H1 (cell line): ENCODE measurements around the gene TP53RK. TPM values are rescaled to one million over a fixed set of nuclear protein-coding genes. Genes with fewer than 3 reads are reported as not detected.

Experiments used
- CTCF ChIA-PET: fragments of 300-600 bp; sonication (Branson Sonifier 250); formaldehyde crosslinking; loops from one replicate; lab custom pipeline; 2021; ENCODE audit not compliant: partially characterized antibody; lab: Charles Lee
- POLR2A ChIA-PET: fragments of 300-600 bp; sonication (Branson Sonifier 250); formaldehyde crosslinking; loops from one replicate; lab custom pipeline; 2021; ENCODE audit warnings: inconsistent platforms; ENCODE audit not compliant: partially characterized antibody; lab: Charles Lee
- DNase-seq, 2 experiments: peaks; one replicate each; pipeline versions ENCODE4 v3.0.0 to v3.0.0-alpha.2; 2010 to 2022; ENCODE audit warnings: low spot score in 2 of 2, low read depth in 1 of 2, mixed read lengths in 1 of 2
- FAIRE-seq: peaks from 2 replicates; lab custom pipeline; 2011; peaks lifted over from hg19 to GRCh38; lab: Jason Lieb, UNC
- H2AFZ ChIP-seq: 2 replicates; pipeline ENCODE4 v1.8.1; 2012; ENCODE audit warnings: low read length, inconsistent platforms
- H2AK5ac ChIP-seq: 2 replicates; pipeline ENCODE4 v1.6.1; 2013; ENCODE audit warnings: low read depth, low read length
- H2BK120ac ChIP-seq: replicated peaks from 2 replicates; pipeline ENCODE3; 2013; ENCODE audit warnings: low read depth, low read length, inconsistent platforms
- H2BK12ac ChIP-seq: 2 replicates; pipeline ENCODE4 v1.6.1; 2013; ENCODE audit warnings: low read depth, low read length
- H2BK15ac ChIP-seq: 2 replicates; pipeline ENCODE4 v1.6.1; 2013; ENCODE audit warnings: low read length
- H2BK20ac ChIP-seq: 2 replicates; pipeline ENCODE4 v1.6.1; 2013; ENCODE audit warnings: low read length
- H2BK5ac ChIP-seq: 2 replicates; pipeline ENCODE4 v1.6.1; 2013; ENCODE audit warnings: low read depth, low read length
- H3K14ac ChIP-seq: 2 replicates; pipeline ENCODE4 v1.6.1; 2013; ENCODE audit warnings: inconsistent platforms; ENCODE audit not compliant: insufficient read length
- H3K18ac ChIP-seq: 2 replicates; pipeline ENCODE4 v1.6.1; 2013; ENCODE audit warnings: low read length; ENCODE audit errors: extremely low read depth
- H3K23ac ChIP-seq: 2 replicates; pipeline ENCODE4 v1.6.1; 2013; ENCODE audit warnings: inconsistent platforms; ENCODE audit not compliant: insufficient read length
- H3K23me2 ChIP-seq: 2 replicates; pipeline ENCODE4 v1.6.1; 2013; ENCODE audit warnings: low read depth, low read length
- H3K27ac ChIP-seq: 2 replicates; pipeline ENCODE4 v1.6.1; 2011; ENCODE audit warnings: low read depth, low read length, inconsistent platforms
- H3K27me3 ChIP-seq, 4 experiments: replicated peaks in 1 of 4; 1 replicate in 1 of 4; 2 replicates in 3 of 4; pipeline versions ENCODE4 v1.6.1 to v1.8.1; 2011 to 2013; ENCODE audit warnings: low read length in 3 of 4, mild to moderate bottlenecking in 3 of 4, inconsistent platforms in 2 of 4, mixed read lengths in 2 of 4, moderate library complexity in 1 of 4; ENCODE audit not compliant: control insufficient read depth in 3 of 4, insufficient read depth in 3 of 4; ENCODE audit errors: extremely low read depth in 1 of 4
- H3K36me3 ChIP-seq, 4 experiments: 2 replicates each; pipeline versions ENCODE4 v1.6.1 to v1.8.1; 2011 to 2013; ENCODE audit warnings: mild to moderate bottlenecking in 4 of 4, low read length in 3 of 4, moderate library complexity in 2 of 4, control low read depth in 1 of 4, inconsistent platforms in 1 of 4; ENCODE audit not compliant: insufficient read depth in 4 of 4, control insufficient read depth in 2 of 4
- H3K4ac ChIP-seq: replicated peaks from 2 replicates; pipeline ENCODE3; 2013; ENCODE audit warnings: low read length, low read depth, mixed read lengths, inconsistent platforms; ENCODE audit not compliant: insufficient read length
- H3K4me1 ChIP-seq, 4 experiments: replicated peaks in 1 of 4; 1 replicate in 1 of 4; 2 replicates in 3 of 4; pipeline versions ENCODE4 v1.6.1 to v1.8.1; 2011 to 2013; ENCODE audit warnings: low read length in 3 of 4, inconsistent platforms in 2 of 4, mixed read lengths in 1 of 4; ENCODE audit not compliant: insufficient read depth in 4 of 4, control insufficient read depth in 3 of 4
- H3K4me2 ChIP-seq, 2 experiments: 2 replicates each; pipeline versions ENCODE4 v1.6.1 to v1.8.1; 2011 to 2013; ENCODE audit warnings: low read depth in 2 of 2, low read length in 2 of 2, control low read depth in 1 of 2, inconsistent platforms in 1 of 2, mild to moderate bottlenecking in 1 of 2; ENCODE audit not compliant: insufficient read depth in 1 of 2
- H3K4me3 ChIP-seq, 4 experiments: fragments of 200-600, 300-600 bp in 1 of 4; sonication (generic), shearing (Covaris generic), sonication (Bioruptor Twin) in 1 of 4; 2 replicates each; pipeline versions ENCODE4 v1.5.1 to v1.8.1; 2011 to 2016; ENCODE audit warnings: low read length in 4 of 4, low read depth in 3 of 4, control low read depth in 2 of 4, inconsistent platforms in 2 of 4, mild to moderate bottlenecking in 2 of 4, mixed read lengths in 1 of 4, moderate library complexity in 1 of 4; ENCODE audit not compliant: insufficient read depth in 2 of 4; ENCODE audit errors: extremely low read depth in 1 of 4
- H3K56ac ChIP-seq: replicated peaks from 2 replicates; pipeline ENCODE3; 2013; ENCODE audit warnings: low read depth, mild to moderate bottlenecking, mixed read lengths, low read length, inconsistent platforms; ENCODE audit not compliant: insufficient read length
- H3K79me1 ChIP-seq: 2 replicates; pipeline ENCODE4 v1.6.1; 2013; ENCODE audit warnings: low read depth, low read length, control low read depth
- H3K79me2 ChIP-seq, 2 experiments: 2 replicates each; pipeline versions ENCODE4 v1.6.1 to v1.8.1; 2012 to 2013; ENCODE audit warnings: low read length in 2 of 2, mild to moderate bottlenecking in 2 of 2, inconsistent platforms in 1 of 2; ENCODE audit not compliant: insufficient read depth in 2 of 2, control insufficient read depth in 1 of 2
- H3K9ac ChIP-seq, 4 experiments: replicated peaks in 1 of 4; 1 replicate in 1 of 4; 2 replicates in 3 of 4; pipeline versions ENCODE4 v1.6.1 to v1.8.1; 2011 to 2013; ENCODE audit warnings: low read depth in 3 of 4, low read length in 3 of 4, control low read depth in 2 of 4, mild to moderate bottlenecking in 2 of 4, moderate library complexity in 2 of 4, inconsistent platforms in 1 of 4; ENCODE audit errors: extremely low read depth in 1 of 4
- H3K9me3 ChIP-seq, 2 experiments: 2 replicates each; pipeline versions ENCODE4 v1.6.1 to v1.8.1; 2012 to 2013; ENCODE audit warnings: mild to moderate bottlenecking in 2 of 2, moderate library complexity in 2 of 2, control low read depth in 1 of 2, inconsistent platforms in 1 of 2, low read depth in 1 of 2, low read length in 1 of 2, mixed read lengths in 1 of 2; ENCODE audit not compliant: insufficient read depth in 2 of 2
- H4K20me1 ChIP-seq, 2 experiments: replicated peaks in 1 of 2; 2 replicates each; pipeline versions ENCODE3 to v1.8.1; 2011 to 2013; ENCODE audit warnings: inconsistent platforms in 2 of 2, low read length in 2 of 2, mild to moderate bottlenecking in 1 of 2; ENCODE audit not compliant: insufficient read depth in 2 of 2, control insufficient read depth in 1 of 2
- H4K5ac ChIP-seq: 2 replicates; pipeline ENCODE4 v1.6.1; 2013; ENCODE audit warnings: low read length, low read depth, mixed read lengths, inconsistent platforms; ENCODE audit not compliant: insufficient read length
- H4K8ac ChIP-seq: 2 replicates; pipeline ENCODE4 v1.8.0; 2013; ENCODE audit warnings: mild to moderate bottlenecking, moderate library complexity, low read length, inconsistent platforms; ENCODE audit not compliant: insufficient read depth; ENCODE audit errors: extremely low read depth
- H4K91ac ChIP-seq: replicated peaks from 2 replicates; pipeline ENCODE3; 2013; ENCODE audit warnings: low read length, mixed read lengths, inconsistent platforms; ENCODE audit not compliant: insufficient read length
- PHF8 ChIP-seq: fragments of 200-600 bp; sonication (generic); conservative IDR thresholded peaks from 2 replicates; pipeline ENCODE4 v1.7.1; 2012; ENCODE audit warnings: low read depth, mild to moderate bottlenecking, inconsistent platforms, low read length, moderate library complexity
- RXRA ChIP-seq: IDR thresholded peaks from 2 replicates; pipeline ENCODE4 v1.6.1; 2011; ENCODE audit warnings: low read depth, mild to moderate bottlenecking, low read length, moderate library complexity; ENCODE audit not compliant: insufficient read depth
- SIX5 ChIP-seq: IDR thresholded peaks from 2 replicates; pipeline ENCODE4 v1.6.1; 2011; ENCODE audit warnings: mild to moderate bottlenecking, low read depth, low read length
- TAF1 ChIP-seq: IDR thresholded peaks from 2 replicates; pipeline ENCODE4 v1.6.1; 2011; ENCODE audit warnings: mild to moderate bottlenecking, low read depth, low read length
- TCF12 ChIP-seq: IDR thresholded peaks from 2 replicates; pipeline ENCODE4 v1.6.1; 2011; ENCODE audit warnings: low read depth, mild to moderate bottlenecking, low read length
- ZNF274 ChIP-seq: IDR thresholded peaks from 2 replicates; pipeline ENCODE4 v1.7.0; 2012; ENCODE audit warnings: low read length, borderline replicate concordance; ENCODE audit errors: extremely low read depth
- WGBS, 2 experiments: shearing (Covaris generic) in 1 of 2; methylation state at CpG; one replicate each; pipeline versions ENCODE4 v1.1.6 to v1.1.7; 2013 to 2015; ENCODE audit warnings: low lambda C conversion rate in 2 of 2, mixed read lengths in 2 of 2, inconsistent platforms in 1 of 2, low coverage in 1 of 2, missing lambda C conversion rate in 1 of 2; ENCODE audit not compliant: insufficient replicate concordance in 2 of 2, insufficient coverage in 1 of 2, insufficient read length in 1 of 2; ENCODE audit errors: extremely low coverage in 1 of 2, missing lambda C conversion rate in 1 of 2; 5-methylcytosine and 5-hydroxymethylcytosine counted together
- polyA plus RNA-seq, 7 experiments: library from polyadenylated mRNA; depleted of rRNA in 3 of 7; stranded (reverse) in 5 of 7; unstranded in 2 of 7; fragments of >200 nt in 5 of 7; fragments of 200-250 nt in 2 of 7; gene quantifications; 1 replicate in 5 of 7; 2 replicates in 1 of 7; 4 replicates in 1 of 7; pipeline versions ENCODE4 v1.2.1 to v1.2.3, GENCODE V29; 2011 to 2013; ENCODE audit warnings: missing spikeins in 2 of 7, mixed read lengths in 2 of 7
- total RNA-seq: library from RNA; stranded (reverse); fragmentation: NEBNext Ultra II Directional; extraction: Animal tissue kit (Norgen Biotek cat#: 25700); gene quantifications from 2 replicates; pipeline ENCODE4 v1.2.1, GENCODE V29; 2021

The TP53RK gene
- total and polyA plus RNA-seq, 2 of the 8 experiments (the other 6 are each of a cell fraction or from before 2014, with no cell fraction given) = 8.5 to 16.3 TPM

DNA sequence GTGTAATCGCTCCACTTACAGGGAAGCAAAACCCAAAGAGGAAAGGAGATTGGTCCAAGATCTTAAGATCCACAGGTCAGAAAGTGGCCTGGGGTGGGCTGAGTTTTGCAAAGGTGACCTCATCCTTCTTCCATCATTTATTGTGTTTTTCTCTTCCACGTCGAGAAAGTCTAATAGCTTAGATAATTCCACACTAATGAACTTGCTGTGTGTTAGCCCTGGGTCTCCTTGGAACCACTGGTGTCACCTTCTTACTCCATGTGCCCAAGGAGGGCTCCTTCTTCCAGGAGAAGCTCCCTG, 39.6 kb downstream of the TP53RK start:
- CTCF ChIA-PET = interaction anchor here (0.7 to 2.1 kb wide), 22 partner anchors 10 to 291 kb away, joined by 3 to 14 read pairs (median 4); no protein-coding TSS in a partner anchor

More for the DNA sequence above, 39.6 kb downstream of the TP53RK start:
- peaks cover 0 to 5% of the 10 kb centered on the region in 2 experiments for H4K20me1 ChIP-seq
- H3K4me3 ChIP-seq = no peak overlapping the region
- H3K27me3 ChIP-seq = peaks cover 0 to 25% (median 15%) of the 10 kb centered on the region in 4 experiments; a peak in 5 of 7 replicates
- H3K79me1 ChIP-seq = no peaks in the 10 kb centered on the region; the same call in 1 of the 2 replicates
- no peak overlapping the region for H3K23ac ChIP-seq
- no peak for FAIRE-seq
- no peak overlapping the region for H2BK5ac ChIP-seq
- POLR2A ChIA-PET = interaction anchor here (0.8 to 2.0 kb wide), 5 partner anchors 11 to 104 kb away, joined by 3 to 5 read pairs (median 4); no protein-coding TSS in a partner anchor
- no peak overlapping the region for H3K4me2 ChIP-seq
- no peak overlapping the region for H2BK15ac ChIP-seq
- no peak for TF ChIP-seq TAF1
- TF ChIP-seq ZNF274 = no peak
- no peak for TF ChIP-seq SIX5
- no peak for TF ChIP-seq RXRA
- TF ChIP-seq PHF8 = no peak
- TF ChIP-seq TCF12 = no peak
- TF ChIP-seq, all 59 proteins: peak for 0
- Histone ChIP-seq H4K91ac (no peak overlapping the region), H3K23me2 (peaks cover 7% of the 10 kb centered on the region), H2BK20ac (no peak overlapping the region), H2AFZ (no peak overlapping the region), H2BK120ac (no peak overlapping the region), H2AK5ac (no peak overlapping the region), H4K5ac (no peak overlapping the region), H3K14ac (no peak overlapping the region), H3K36me3 (no peaks in the 10 kb centered on the region), H4K8ac (no peak overlapping the region), H3K56ac (no peak overlapping the region), H3K4me1 (peaks cover 0 to 7% (median 1%) of the 10 kb centered on the region in 4 experiments; a peak in 3 of 7 replicates), H3K18ac (no peak overlapping the region; the same call in 1 of the 2 replicates), H3K9ac (no peak overlapping the region), H3K4ac (no peak overlapping the region), H2BK12ac (no peak overlapping the region), H3K9me3 (no peaks in the 10 kb centered on the region), H3K79me2 (no peaks in the 10 kb centered on the region), H3K27ac (no peak overlapping the region)
- 79% methylated on average over 3 of the region's 3 CpGs; no CpG with 5 or more reads in 1 of the 2 experiments for WGBS, 2 experiments
- no peak for DNase-seq
